Measurements from ENCODE around the gene NID1. TPM values are rescaled to one million over a fixed set of nuclear protein-coding genes. Genes with fewer than 3 reads are reported as not detected.
A peak's percentile ranks its signal among the peaks of the same experiment; 100 is the strongest.

Gene NID1
- total RNA-seq, 6 experiments from 2014 or later = 97.5 to 124 (median 107) TPM

- Mint-ChIP-seq H3K27me3 (ENCODE audit: insufficient read depth) (peaks cover 6% of the 10 kb centered on the region; the same call in 1 of the 2 replicates), H3K4me1 (ENCODE audit: low read depth) (peaks cover 65% of the 10 kb centered on the region), H3K36me3 (ENCODE audit: low read depth) (peaks cover 66% of the 10 kb centered on the region), H3K27ac (peak overlapping the region; percentile 99), H3K9me3 (no peaks in the 10 kb centered on the region), H3K4me3 (peak overlapping the region; percentile 72)
- DNase-seq = peak; percentile 96
- 0 out of 2 replicates have a peak, but pooled peaks have one; percentile 16 for TF ChIP-seq CTCF (IDR thresholded peaks at IDR 0.05)
These were observed 65.5 kb downstream of the NID1 start for GRCh38 chr1:235999259-235999925.

- peak overlapping the region; percentile 99 for H3K27ac Mint-ChIP-seq
- H3K9me3 Mint-ChIP-seq = no peaks in the 10 kb centered on the region
These were observed 66.1 kb downstream of the NID1 start for GRCh38 chr1:235998812-235999211.

GRCh38 chr1:235997931-235998330, 67.0 kb downstream of the NID1 start:
- peaks cover 58% of the 10 kb centered on the region for H3K36me3 Mint-ChIP-seq (ENCODE audit: low read depth)
- DNase-seq = no peak
- H3K4me3 Mint-ChIP-seq = no peak overlapping the region
- H3K9me3 Mint-ChIP-seq = no peaks in the 10 kb centered on the region
- TF ChIP-seq CTCF (IDR thresholded peaks at IDR 0.05) = no peak
- peak overlapping the region; percentile 99 for H3K27ac Mint-ChIP-seq
- H3K4me1 Mint-ChIP-seq (ENCODE audit: low read depth) = peaks cover 50% of the 10 kb centered on the region
- H3K27me3 Mint-ChIP-seq (ENCODE audit: insufficient read depth) = peaks cover 4% of the 10 kb centered on the region; the same call in 1 of the 2 replicates

More at GRCh38 chr1:235998812-235999211, 66.1 kb downstream of the NID1 start:
- Mint-ChIP-seq H3K4me1 (ENCODE audit: low read depth) (peaks cover 59% of the 10 kb centered on the region), H3K27me3 (ENCODE audit: insufficient read depth) (peaks cover 5% of the 10 kb centered on the region; the same call in 1 of the 2 replicates), H3K4me3 (peak overlapping the region; percentile 72; the same call in 1 of the 2 replicates), H3K36me3 (ENCODE audit: low read depth) (peaks cover 61% of the 10 kb centered on the region)
- no peak for TF ChIP-seq CTCF (IDR thresholded peaks at IDR 0.05)
- no peak for DNase-seq

GRCh38 chr1:235997049-235997448, 67.8 kb downstream of the NID1 start:
- H3K4me1 Mint-ChIP-seq (ENCODE audit: low read depth) = peaks cover 42% of the 10 kb centered on the region
- TF ChIP-seq CTCF (IDR thresholded peaks at IDR 0.05) = no peak
- peaks cover 4% of the 10 kb centered on the region; the same call in 1 of the 2 replicates for H3K27me3 Mint-ChIP-seq (ENCODE audit: insufficient read depth)
- no peaks in the 10 kb centered on the region for H3K9me3 Mint-ChIP-seq
- H3K36me3 Mint-ChIP-seq (ENCODE audit: low read depth) = peaks cover 58% of the 10 kb centered on the region
- DNase-seq = no peak
- no peak overlapping the region for H3K4me3 Mint-ChIP-seq
- H3K27ac Mint-ChIP-seq = peak overlapping the region; percentile 64

- Mint-ChIP-seq H3K36me3 (ENCODE audit: low read depth) (peaks cover 51% of the 10 kb centered on the region), H3K4me1 (ENCODE audit: low read depth) (peaks cover 35% of the 10 kb centered on the region), H3K4me3 (no peak overlapping the region), H3K27ac (no peak overlapping the region), H3K27me3 (ENCODE audit: insufficient read depth) (peaks cover 2% of the 10 kb centered on the region; the same call in 1 of the 2 replicates), H3K9me3 (no peaks in the 10 kb centered on the region)
- no peak for DNase-seq
- TF ChIP-seq CTCF (IDR thresholded peaks at IDR 0.05) = no peak
These were observed 68.7 kb downstream of the NID1 start for GRCh38 chr1:235996048-235996785.

Data from HFFc6 (cell line).